K562 (cell line): ENCODE data around the gene COG7. TPM values are rescaled to one million over a fixed set of nuclear protein-coding genes. Genes with fewer than 3 reads are reported as not detected.

Experiments used
- ATAC-seq: fragments of 200-7000 bp; cut with Tn5 transposase; 3 replicates; pipeline ENCODE4 v1.9.1; 2020; ENCODE audit warnings: moderate library complexity
- BruUV-seq: library from RNA; stranded (reverse); fragments of 400-500 nt; replicated peaks from 2 replicates; lab custom pipeline; 2021; lab: Mats Ljungman, UMichigan
- CTCF ChIA-PET: fragments of 300-600 bp; formaldehyde crosslinking; extraction: SDS; loops from one replicate; lab custom pipeline; 2021; ENCODE audit warnings: low intra/inter-chr PET ratio; lab: Yijun Ruan, JAX
- POLR2A ChIA-PET: fragments of 300-600, 350-650 bp; sonication (Branson Sonifier 250); formaldehyde crosslinking; extraction: SDS; loops from one replicate; lab custom pipeline; 2021; ENCODE audit warnings: antibody characterized with exemption, inconsistent platforms; lab: Yijun Ruan, JAX
- DNase-seq, 4 experiments: peaks; one replicate each; pipeline versions ENCODE4 v3.0.0 to v3.0.0-alpha.2; 2011 to 2018; ENCODE audit warnings: low spot score in 3 of 4, mixed read lengths in 3 of 4; ENCODE audit errors: extremely low read depth in 1 of 4
- FAIRE-seq: peaks from 2 replicates; lab custom pipeline; 2011; peaks lifted over from hg19 to GRCh38; lab: Jason Lieb, UNC
- H2AFZ ChIP-seq: 2 replicates; pipeline ENCODE4 v1.6.0; 2011; ENCODE audit warnings: low read depth, low read length, control low read depth, inconsistent platforms
- H3K27ac ChIP-seq: fragments of 200-600 bp; 3 replicates; pipeline ENCODE4 v1.8.0; 2011; ENCODE audit warnings: low read depth, mild to moderate bottlenecking, control low read depth, inconsistent platforms, low read length, moderate library complexity, mixed read lengths; ENCODE audit errors: extremely low read depth
- H3K27me3 ChIP-seq, 2 experiments: fragments of 300-600 bp in 1 of 2; 2 replicates in 1 of 2; 3 replicates in 1 of 2; pipeline versions ENCODE4 v1.6.0 to v1.8.0; 2011; ENCODE audit warnings: inconsistent platforms in 2 of 2, low read length in 2 of 2, mild to moderate bottlenecking in 1 of 2, mixed read lengths in 1 of 2, moderate library complexity in 1 of 2; ENCODE audit not compliant: control insufficient read depth in 2 of 2, insufficient read depth in 2 of 2
- H3K36me3 ChIP-seq: fragments of 300-600 bp; 3 replicates; pipeline ENCODE4 v1.8.0; 2011; ENCODE audit warnings: mild to moderate bottlenecking, low read length, inconsistent platforms; ENCODE audit not compliant: control insufficient read depth, insufficient read depth
- H3K4me1 ChIP-seq, 2 experiments: fragments of 200-600 bp in 1 of 2; replicated peaks in 1 of 2; 2 replicates in 1 of 2; 3 replicates in 1 of 2; pipeline versions ENCODE4 v1.5.1 to v1.8.0; 2011; ENCODE audit warnings: inconsistent platforms in 2 of 2, low read length in 2 of 2, mild to moderate bottlenecking in 1 of 2, mixed read lengths in 1 of 2, moderate library complexity in 1 of 2; ENCODE audit not compliant: control insufficient read depth in 2 of 2, insufficient read depth in 2 of 2
- H3K4me2 ChIP-seq: 2 replicates; pipeline ENCODE4 v1.6.1; 2011; ENCODE audit warnings: low read length, control low read depth, inconsistent platforms, mixed read lengths; ENCODE audit not compliant: insufficient read depth
- H3K4me3 ChIP-seq: fragments of 200-600 bp; sonication (generic), shearing (Covaris generic); 2 replicates; pipeline ENCODE4 v1.5.1; 2016; ENCODE audit warnings: control low read depth, inconsistent platforms
- H3K79me2 ChIP-seq: fragments of 200-600 bp; 3 replicates; pipeline ENCODE4 v1.8.0; 2011; ENCODE audit warnings: low read length, inconsistent platforms; ENCODE audit not compliant: control insufficient read depth, insufficient read depth
- H3K9ac ChIP-seq, 2 experiments: 2 replicates each; pipeline versions ENCODE4 v1.6.0 to v1.6.1; 2011; ENCODE audit warnings: low read depth in 2 of 2, low read length in 2 of 2, control low read depth in 1 of 2, inconsistent platforms in 1 of 2, mild to moderate bottlenecking in 1 of 2, mixed read lengths in 1 of 2; ENCODE audit not compliant: insufficient read depth in 1 of 2
- H3K9me1 ChIP-seq: one replicate; pipeline ENCODE4 v1.6.0; 2011; ENCODE audit warnings: inconsistent platforms, mild to moderate bottlenecking, low read length, moderate library complexity; ENCODE audit not compliant: control insufficient read depth, insufficient read depth
- H3K9me3 ChIP-seq: replicated peaks from 2 replicates; pipeline ENCODE4 v1.5.1; 2011; ENCODE audit warnings: low read depth, low read length, inconsistent platforms; ENCODE audit not compliant: control insufficient read depth, insufficient read depth
- H4K20me1 ChIP-seq: replicated peaks from 2 replicates; pipeline ENCODE4 v1.6.1; 2011; ENCODE audit warnings: low read length, inconsistent platforms, mixed read lengths; ENCODE audit not compliant: control insufficient read depth, insufficient read depth
- CBX3 ChIP-seq, 2 experiments: IDR thresholded peaks; 1 replicate in 1 of 2; 2 replicates in 1 of 2; pipeline ENCODE4 v1.6.1; 2012; ENCODE audit warnings: inconsistent platforms in 2 of 2, low read length in 2 of 2, borderline replicate concordance in 1 of 2, control low read depth in 1 of 2
- E2F6 ChIP-seq, 2 experiments: IDR thresholded peaks; 2 replicates each; pipeline ENCODE4 v1.6.1; 2011; ENCODE audit warnings: borderline replicate concordance in 1 of 2, control low read depth in 1 of 2, low read depth in 1 of 2, low read length in 1 of 2, mild to moderate bottlenecking in 1 of 2, mixed read lengths in 1 of 2, moderate library complexity in 1 of 2; ENCODE audit not compliant: insufficient read depth in 1 of 2, insufficient read length in 1 of 2, poor library complexity in 1 of 2, severe bottlenecking in 1 of 2; ENCODE audit errors: extremely low read depth in 1 of 2
- GABPA ChIP-seq: fragments of 200-800 bp; sonication (Bioruptor generic); conservative IDR thresholded peaks from 2 replicates; pipeline ENCODE4 v1.6.1; 2016; ENCODE audit warnings: low read depth, missing genetic modification characterization, missing compliant biosample characterization
- REST ChIP-seq, 2 experiments: fragments of 450-650 bp; formaldehyde crosslinking in 1 of 2; IDR thresholded peaks; 2 replicates each; pipeline versions ENCODE4 v1.4.0 to v1.6.1; 2014 to 2020; ENCODE audit warnings: mild to moderate bottlenecking in 2 of 2, borderline replicate concordance in 1 of 2, low read depth in 1 of 2
- SMAD4 ChIP-seq: fragments of 250-450 bp; sonication (Bioruptor Pico); conservative IDR thresholded peaks from 2 replicates; pipeline ENCODE4 v1.8.0; 2021; ENCODE audit warnings: inconsistent platforms, mild to moderate bottlenecking, moderate library complexity
- TFE3 ChIP-seq: fragments of 450-650 bp; formaldehyde crosslinking; IDR thresholded peaks from 2 replicates; pipeline ENCODE4 v1.4.0; 2020; ENCODE audit warnings: mild to moderate bottlenecking, mixed read lengths
- USF1 ChIP-seq: sonication (generic); formaldehyde crosslinking; IDR thresholded peaks from 2 replicates; pipeline ENCODE4 v1.9.0; 2022; ENCODE audit warnings: mild to moderate bottlenecking, missing genetic modification reagents
- ZBTB8A ChIP-seq: fragments of 450-650 bp; IDR thresholded peaks from 2 replicates; pipeline ENCODE4 v1.6.1; 2018; ENCODE audit warnings: mild to moderate bottlenecking, moderate library complexity; ENCODE audit not compliant: partially characterized antibody
- WGBS: fragments of 100-300 bp; shearing (Covaris generic); methylation state at CpG from one replicate; pipeline ENCODE4 v1.1.6; 2016; ENCODE audit warnings: low coverage, mixed read lengths; ENCODE audit not compliant: insufficient coverage; ENCODE audit errors: missing lambda C conversion rate; 5-methylcytosine and 5-hydroxymethylcytosine counted together
- in situ Hi-C: fragments of 300-500 bp; cut with MboI; formaldehyde crosslinking; loops from 4 replicates; pipeline ENCODE4 v1.15.0; 2018; ENCODE audit warnings: inconsistent platforms, mixed read lengths
- intact Hi-C: fragments of 100-400 bp; cut with micrococcal nuclease; formaldehyde crosslinking; loops from 2 replicates; pipeline ENCODE4 v1.14.2; 2022
- polyA plus RNA-seq, 8 experiments: library from polyadenylated mRNA; depleted of rRNA in 4 of 8; stranded (reverse) in 5 of 8; unstranded in 3 of 8; fragments of >200 nt; fragmentation: Nextera tagmentation in 2 of 8; fragmentation: Illumina TruSeq in 1 of 8; extraction: Ambion mirVana in 2 of 8; extraction: Trizol in 1 of 8; gene quantifications; 2 replicates each; pipeline versions ENCODE4 v1.2.1 to v1.2.3, GENCODE V29; 2011 to 2014; ENCODE audit warnings: inconsistent platforms in 1 of 8, missing spikeins in 1 of 8
- total RNA-seq, 7 experiments: library from RNA; depleted of rRNA in 6 of 7; stranded (reverse); fragments of >200 nt in 6 of 7; fragmentation: Illumina TruSeq in 2 of 7; extraction: Trizol in 2 of 7; gene quantifications; 2 replicates each; pipeline versions ENCODE4 v1.2.1 to v1.2.3, GENCODE V29; 2011 to 2021; ENCODE audit warnings: low replicate concordance in 1 of 7

COG7 gene
- total and polyA plus RNA-seq, 9 of the 15 experiments (the other 6 are each of a cell fraction or from before 2014, with no cell fraction given) = 3.8 to 17.6 (median 13.4) TPM

- intact Hi-C loops (no loop called here), in situ Hi-C loops (no loop called here)
- no peak overlapping the region for H3K9ac ChIP-seq
- no TSS peak for BruUV-seq
- H3K4me1 ChIP-seq = no peaks in the 10 kb centered on the region
- WGBS = 15% methylated on average over 9 of the region's 9 CpGs
- ChIA-PET CTCF (no interaction called here), POLR2A (interaction anchor here (0.6 kb wide), 2 partner anchors 13 to 180 kb away, joined by 3 read pairs; no protein-coding TSS in a partner anchor)
- H3K9me1 ChIP-seq = no peaks in the 10 kb centered on the region
- peak overlapping the region; percentile 53 for H2AFZ ChIP-seq
- H3K9me3 ChIP-seq = no peaks in the 10 kb centered on the region
- H3K4me2 ChIP-seq = no peak overlapping the region
- no peaks in the 10 kb centered on the region for H3K79me2 ChIP-seq
- H3K36me3 ChIP-seq = no peaks in the 10 kb centered on the region
- FAIRE-seq (no peak), ATAC-seq (peak; percentile 69), DNase-seq (peak in 1 of 4 experiments; percentile 25)
- no peak overlapping the region for H3K27ac ChIP-seq
- H4K20me1 ChIP-seq = peaks cover 7% of the 10 kb centered on the region
- no peak overlapping the region for H3K4me3 ChIP-seq
- peaks cover 11 to 44% of the 10 kb centered on the region in 2 experiments; a peak in 4 of 5 replicates for H3K27me3 ChIP-seq
- TF ChIP-seq SMAD4 (CRISPR knock-in tag) (0 out of 2 replicates have a peak, but pooled peaks have one; percentile 20), TFE3 (peak; percentile 8; the same call in 1 of the 2 replicates), ZBTB8A (no peak), E2F6 (IDR thresholded peaks at IDR 0.05; ENCODE audit: borderline replicate concordance in 1 of 2, extremely low read depth in 1 of 2, insufficient read depth in 1 of 2, insufficient read length in 1 of 2, low read depth in 1 of 2, low read length in 1 of 2, poor library complexity in 1 of 2, severe bottlenecking in 1 of 2) (peak; percentile 27 to 79), USF1 (CRISPR knock-in tag) (peak; percentile 76), GABPA (tag) (peak; percentile 50), REST (IDR thresholded peaks at IDR 0.05; ENCODE audit: borderline replicate concordance) (0 out of 2 replicates have a peak, but pooled peaks have one; percentile 17), REST (CRISPR knock-in tag; IDR thresholded peaks at IDR 0.05; ENCODE audit: low read depth) (no peak), CBX3 (IDR thresholded peaks at IDR 0.05; ENCODE audit: borderline replicate concordance in 1 of 2, low read length in 2 of 2) (0 out of 3 replicates have a peak, but pooled peaks of 1 of the 2 experiments have one; percentile 17)
Observed at GRCh38 chr16:23354246-23354645, 98.7 kb downstream of the COG7 start.
